ENCODE measurements around the gene COL4A4. TPM values are rescaled to one million over a fixed set of nuclear protein-coding genes. Genes with fewer than 3 reads are reported as not detected.

Gene COL4A4
- total RNA-seq, 1 donor: 0.36 TPM

DNA sequence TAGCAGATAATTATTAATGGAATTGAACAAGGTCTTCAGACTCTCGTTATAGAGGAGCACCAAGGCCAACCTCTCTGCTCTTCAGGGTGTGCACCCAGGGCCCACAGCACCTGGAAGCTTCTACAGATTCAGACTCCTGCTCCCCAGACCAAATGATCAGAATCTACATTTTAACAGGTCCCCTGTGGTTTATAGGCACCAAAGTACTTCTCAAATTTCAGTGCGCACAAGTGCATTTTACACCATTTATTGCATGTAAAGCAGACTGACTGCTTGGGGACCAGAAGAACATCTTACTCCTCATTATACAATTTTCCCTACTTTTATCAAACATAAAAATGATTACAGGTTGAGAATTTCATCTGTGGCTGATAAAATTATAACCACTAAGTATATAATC, 163.9 kb downstream of the COL4A4 start:
- TF ChIP-seq, protein P1, sequence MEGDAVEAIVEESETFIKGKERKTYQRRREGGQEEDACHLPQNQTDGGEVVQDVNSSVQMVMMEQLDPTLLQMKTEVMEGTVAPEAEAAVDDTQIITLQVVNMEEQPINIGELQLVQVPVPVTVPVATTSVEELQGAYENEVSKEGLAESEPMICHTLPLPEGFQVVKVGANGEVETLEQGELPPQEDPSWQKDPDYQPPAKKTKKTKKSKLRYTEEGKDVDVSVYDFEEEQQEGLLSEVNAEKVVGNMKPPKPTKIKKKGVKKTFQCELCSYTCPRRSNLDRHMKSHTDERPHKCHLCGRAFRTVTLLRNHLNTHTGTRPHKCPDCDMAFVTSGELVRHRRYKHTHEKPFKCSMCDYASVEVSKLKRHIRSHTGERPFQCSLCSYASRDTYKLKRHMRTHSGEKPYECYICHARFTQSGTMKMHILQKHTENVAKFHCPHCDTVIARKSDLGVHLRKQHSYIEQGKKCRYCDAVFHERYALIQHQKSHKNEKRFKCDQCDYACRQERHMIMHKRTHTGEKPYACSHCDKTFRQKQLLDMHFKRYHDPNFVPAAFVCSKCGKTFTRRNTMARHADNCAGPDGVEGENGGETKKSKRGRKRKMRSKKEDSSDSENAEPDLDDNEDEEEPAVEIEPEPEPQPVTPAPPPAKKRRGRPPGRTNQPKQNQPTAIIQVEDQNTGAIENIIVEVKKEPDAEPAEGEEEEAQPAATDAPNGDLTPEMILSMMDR (IDR thresholded peaks at IDR 0.05; ENCODE audit: extremely low read depth, low read depth, low read length): no peak
- no peak overlapping the region for H3K4me3 ChIP-seq (ENCODE audit: insufficient read depth, low read length)
- H3K9me3 ChIP-seq (ENCODE audit: low read depth, low read length): no peaks in the 10 kb centered on the region
- H3K27me3 ChIP-seq (ENCODE audit: insufficient read depth, low read length): no peaks in the 10 kb centered on the region
- no peak overlapping the region for H3K27ac ChIP-seq (ENCODE audit: low read depth, low read length)
- H3K4me1 ChIP-seq (ENCODE audit: insufficient read depth, low read length): peaks cover 12% of the 10 kb centered on the region
- H3K36me3 ChIP-seq (ENCODE audit: insufficient read depth, low read length): no peaks in the 10 kb centered on the region
- H3K4me2 ChIP-seq (ENCODE audit: insufficient read depth, low read length): no peak overlapping the region
- no peak overlapping the region for H2AFZ ChIP-seq (ENCODE audit: low read length)
- H4K20me1 ChIP-seq (ENCODE audit: insufficient read depth, low read length): no peaks in the 10 kb centered on the region
- DNase-seq (ENCODE audit: insufficient read length, low spot score, missing footprints): no peak
- H3K79me2 ChIP-seq (ENCODE audit: insufficient read depth, low read length): no peaks in the 10 kb centered on the region

GRCh38 chr2:226999661-227000060, 164.3 kb downstream of the COL4A4 start:
- H3K36me3 ChIP-seq (ENCODE audit: insufficient read depth, low read length): no peaks in the 10 kb centered on the region
- H3K27ac ChIP-seq (ENCODE audit: low read depth, low read length): no peak overlapping the region
- TF ChIP-seq, protein P1 (IDR thresholded peaks at IDR 0.05; ENCODE audit: extremely low read depth, low read depth, low read length): no peak
- no peak overlapping the region for H3K4me2 ChIP-seq (ENCODE audit: insufficient read depth, low read length)
- peaks cover 16% of the 10 kb centered on the region for H3K4me1 ChIP-seq (ENCODE audit: insufficient read depth, low read length)
- no peaks in the 10 kb centered on the region for H3K27me3 ChIP-seq (ENCODE audit: insufficient read depth, low read length)
- no peak for DNase-seq (ENCODE audit: insufficient read length, low spot score, missing footprints)
- H3K79me2 ChIP-seq (ENCODE audit: insufficient read depth, low read length): no peaks in the 10 kb centered on the region
- no peaks in the 10 kb centered on the region for H3K9me3 ChIP-seq (ENCODE audit: low read depth, low read length)
- H2AFZ ChIP-seq (ENCODE audit: low read length): no peak overlapping the region
- H3K4me3 ChIP-seq (ENCODE audit: insufficient read depth, low read length): no peak overlapping the region
- H4K20me1 ChIP-seq (ENCODE audit: insufficient read depth, low read length): no peaks in the 10 kb centered on the region

- DNase-seq (ENCODE audit: insufficient read length, low spot score, missing footprints): peak; percentile 80
- H3K4me3 ChIP-seq (ENCODE audit: insufficient read depth, low read length): peak overlapping the region; percentile 1
- peak overlapping the region; percentile 59 for H3K4me2 ChIP-seq (ENCODE audit: insufficient read depth, low read length)
- peak overlapping the region; percentile 38 for H3K27ac ChIP-seq (ENCODE audit: low read depth, low read length)
- no peaks in the 10 kb centered on the region for H4K20me1 ChIP-seq (ENCODE audit: insufficient read depth, low read length)
- peaks cover 19% of the 10 kb centered on the region for H3K4me1 ChIP-seq (ENCODE audit: insufficient read depth, low read length)
- H3K79me2 ChIP-seq (ENCODE audit: insufficient read depth, low read length): no peaks in the 10 kb centered on the region
- H3K27me3 ChIP-seq (ENCODE audit: insufficient read depth, low read length): no peaks in the 10 kb centered on the region
- TF ChIP-seq, protein P1 (IDR thresholded peaks at IDR 0.05; ENCODE audit: extremely low read depth, low read depth, low read length): no peak
- H3K36me3 ChIP-seq (ENCODE audit: insufficient read depth, low read length): no peaks in the 10 kb centered on the region
- H2AFZ ChIP-seq (ENCODE audit: low read length): no peak overlapping the region
- H3K9me3 ChIP-seq (ENCODE audit: low read depth, low read length): no peaks in the 10 kb centered on the region
Measured at GRCh38 chr2:226995625-226996041, 168.4 kb downstream of the COL4A4 start.

GRCh38 chr2:226994775-226995174, 169.2 kb downstream of the COL4A4 start:
- TF ChIP-seq, protein P1 (IDR thresholded peaks at IDR 0.05; ENCODE audit: extremely low read depth, low read depth, low read length): no peak
- Histone ChIP-seq H4K20me1 (ENCODE audit: insufficient read depth, low read length) (no peaks in the 10 kb centered on the region), H3K4me3 (ENCODE audit: insufficient read depth, low read length) (no peak overlapping the region), H3K79me2 (ENCODE audit: insufficient read depth, low read length) (no peaks in the 10 kb centered on the region), H2AFZ (ENCODE audit: low read length) (no peak overlapping the region), H3K27me3 (ENCODE audit: insufficient read depth, low read length) (no peaks in the 10 kb centered on the region), H3K9me3 (ENCODE audit: low read depth, low read length) (no peaks in the 10 kb centered on the region), H3K27ac (ENCODE audit: low read depth, low read length) (no peak overlapping the region), H3K4me2 (ENCODE audit: insufficient read depth, low read length) (peak overlapping the region; percentile 59), H3K4me1 (ENCODE audit: insufficient read depth, low read length) (peaks cover 19% of the 10 kb centered on the region), H3K36me3 (ENCODE audit: insufficient read depth, low read length) (no peaks in the 10 kb centered on the region)
- DNase-seq (ENCODE audit: insufficient read length, low spot score, missing footprints): no peak

All from osteoblast (primary cell).